IMR-90 (cell line): ENCODE measurements around the gene SLC23A1. TPM values are rescaled to one million over a fixed set of nuclear protein-coding genes. Genes with fewer than 3 reads are reported as not detected.

Experiments
- ATAC-seq: fragments of 200-7000 bp; cut with Tn5 transposase; 2 replicates; pipeline ENCODE4 v1.9.1; 2020; ENCODE audit warnings: low read depth, mild to moderate bottlenecking, moderate library complexity
- BruUV-seq: library from RNA; stranded (reverse); fragments of 400-500 nt; replicated peaks from 2 replicates; lab custom pipeline; 2021; lab: Mats Ljungman, UMichigan
- CTCF ChIA-PET: fragments of 300-600 bp; formaldehyde crosslinking; extraction: SDS; loops from one replicate; lab custom pipeline; 2021; ENCODE audit warnings: antibody characterized with exemption; lab: Yijun Ruan, JAX
- POLR2A ChIA-PET: fragments of 300-600 bp; sonication (Branson Sonifier 250); formaldehyde crosslinking; loops from one replicate; lab custom pipeline; 2022; ENCODE audit warnings: antibody characterized with exemption; ENCODE audit not compliant: unreplicated experiment; lab: Charles Lee
- DNase-seq: peaks from one replicate; pipeline ENCODE4 v3.0.0; 2013
- H2AFZ ChIP-seq: replicated peaks from 2 replicates; pipeline ENCODE3; 2013; ENCODE audit warnings: low read length, mild to moderate bottlenecking; ENCODE audit not compliant: poor library complexity
- H2AK5ac ChIP-seq: 2 replicates; pipeline ENCODE4 v1.6.1; 2013; ENCODE audit warnings: low read depth, low read length, inconsistent platforms
- H2AK9ac ChIP-seq: replicated peaks from 2 replicates; pipeline ENCODE3; 2013; ENCODE audit warnings: mild to moderate bottlenecking, low read depth, low read length, moderate library complexity; ENCODE audit not compliant: poor library complexity
- H2BK120ac ChIP-seq: 2 replicates; pipeline ENCODE4 v1.6.1; 2013; ENCODE audit warnings: low read depth, low read length, inconsistent platforms
- H2BK15ac ChIP-seq: 3 replicates; pipeline ENCODE4 v1.6.1; 2013; ENCODE audit warnings: low read depth, low read length, inconsistent platforms
- H2BK20ac ChIP-seq: 2 replicates; pipeline ENCODE4 v1.6.1; 2013; ENCODE audit warnings: low read depth, mild to moderate bottlenecking, inconsistent platforms, low read length, moderate library complexity
- H2BK5ac ChIP-seq: 2 replicates; pipeline ENCODE4 v1.6.1; 2013; ENCODE audit warnings: mild to moderate bottlenecking, low read depth, low read length, inconsistent platforms; ENCODE audit not compliant: poor library complexity, severe bottlenecking
- H3K14ac ChIP-seq: replicated peaks from 2 replicates; pipeline ENCODE4 v1.6.1; 2013; ENCODE audit warnings: low read depth, low read length, inconsistent platforms
- H3K18ac ChIP-seq: 2 replicates; pipeline ENCODE4 v1.6.1; 2013; ENCODE audit warnings: low read depth, low read length, control low read depth
- H3K23ac ChIP-seq: 2 replicates; pipeline ENCODE4 v1.6.1; 2013; ENCODE audit warnings: low read depth, low read length, inconsistent platforms
- H3K27ac ChIP-seq: 2 replicates; pipeline ENCODE4 v1.5.1; 2013; ENCODE audit warnings: mild to moderate bottlenecking, control low read depth, low read length; ENCODE audit not compliant: insufficient read depth
- H3K27me3 ChIP-seq: 2 replicates; pipeline ENCODE4 v1.6.1; 2013; ENCODE audit warnings: low read length; ENCODE audit not compliant: control insufficient read depth, insufficient read depth
- H3K36me3 ChIP-seq: 2 replicates; pipeline ENCODE4 v1.6.1; 2013; ENCODE audit warnings: low read length, mixed read lengths; ENCODE audit not compliant: control insufficient read depth, insufficient read depth
- H3K4ac ChIP-seq: 2 replicates; pipeline ENCODE4 v1.6.1; 2013; ENCODE audit warnings: low read depth, low read length, inconsistent platforms
- H3K4me1 ChIP-seq: 2 replicates; pipeline ENCODE4 v1.6.1; 2013; ENCODE audit warnings: low read length, mixed read lengths; ENCODE audit not compliant: control insufficient read depth, insufficient read depth
- H3K4me2 ChIP-seq: 2 replicates; pipeline ENCODE4 v1.6.1; 2013; ENCODE audit warnings: low read depth, mild to moderate bottlenecking, control low read depth, low read length, moderate library complexity
- H3K4me3 ChIP-seq: 2 replicates; pipeline ENCODE4 v1.5.1; 2013; ENCODE audit warnings: low read depth, mild to moderate bottlenecking, control low read depth, low read length, moderate library complexity; ENCODE audit not compliant: insufficient read depth
- H3K56ac ChIP-seq: 2 replicates; pipeline ENCODE4 v1.6.1; 2013; ENCODE audit warnings: low read length, inconsistent platforms; ENCODE audit not compliant: insufficient read depth; ENCODE audit errors: extremely low read depth
- H3K79me1 ChIP-seq, 2 experiments: 2 replicates each; pipeline ENCODE4 v1.6.1; 2013; ENCODE audit warnings: low read length in 2 of 2, inconsistent platforms in 1 of 2, low read depth in 1 of 2
- H3K9ac ChIP-seq: 2 replicates; pipeline ENCODE4 v1.6.1; 2013; ENCODE audit warnings: low read depth, low read length, control low read depth
- H3K9me1 ChIP-seq: 2 replicates; pipeline ENCODE4 v1.6.1; 2013; ENCODE audit warnings: low read length, inconsistent platforms; ENCODE audit not compliant: insufficient read depth
- H3K9me3 ChIP-seq: 2 replicates; pipeline ENCODE4 v1.6.1; 2013; ENCODE audit warnings: low read length; ENCODE audit not compliant: control insufficient read depth, insufficient read depth
- H4K20me1 ChIP-seq: 2 replicates; pipeline ENCODE4 v1.6.1; 2013; ENCODE audit warnings: low read length, inconsistent platforms; ENCODE audit not compliant: insufficient read depth
- H4K5ac ChIP-seq: 2 replicates; pipeline ENCODE4 v1.6.1; 2013; ENCODE audit warnings: mild to moderate bottlenecking, low read depth, low read length, control low read depth
- H4K8ac ChIP-seq, 2 experiments: 2 replicates each; pipeline ENCODE4 v1.6.1; 2013; ENCODE audit warnings: low read depth in 2 of 2, low read length in 2 of 2, control low read depth in 1 of 2, inconsistent platforms in 1 of 2
- H4K91ac ChIP-seq: 2 replicates; pipeline ENCODE4 v1.6.1; 2013; ENCODE audit warnings: low read depth, low read length, inconsistent platforms; ENCODE audit not compliant: insufficient read depth
- BHLHE40 ChIP-seq: fragments of 150-350 bp; IDR thresholded peaks from 2 replicates; pipeline ENCODE4 v1.6.1; 2016; ENCODE audit warnings: mild to moderate bottlenecking, low read depth, low read length
- CHD1 ChIP-seq: IDR thresholded peaks from 2 replicates; pipeline ENCODE4 v1.6.1; 2012; ENCODE audit warnings: low read depth, low read length, improper control_type of control experiment
- CTCF ChIP-seq: conservative IDR thresholded peaks from 2 replicates; pipeline ENCODE4 v1.5.1; 2012; ENCODE audit warnings: mild to moderate bottlenecking, low read depth, low read length, improper control_type of control experiment
- ELK1 ChIP-seq: fragments of 150-350 bp; IDR thresholded peaks from 2 replicates; pipeline ENCODE4 v1.6.1; 2016; ENCODE audit warnings: low read depth, mild to moderate bottlenecking, low read length, moderate library complexity, borderline replicate concordance
- MAZ ChIP-seq: IDR thresholded peaks from 2 replicates; pipeline ENCODE4 v1.6.1; 2012; ENCODE audit warnings: low read depth, mild to moderate bottlenecking, low read length, improper control_type of control experiment, moderate library complexity, borderline replicate concordance
- MXI1 ChIP-seq: IDR thresholded peaks from 2 replicates; pipeline ENCODE4 v1.6.1; 2012; ENCODE audit warnings: low read depth, mild to moderate bottlenecking, low read length, moderate library complexity, borderline replicate concordance
- RCOR1 ChIP-seq: IDR thresholded peaks from 2 replicates; pipeline ENCODE4 v1.6.1; 2012; ENCODE audit warnings: mild to moderate bottlenecking, low read length, improper control_type of control experiment; ENCODE audit not compliant: insufficient replicate concordance
- RFX5 ChIP-seq: IDR thresholded peaks from 2 replicates; pipeline ENCODE4 v1.8.0; 2012; ENCODE audit warnings: low read depth, mild to moderate bottlenecking, low read length, moderate library complexity
- SMC3 ChIP-seq: fragments of 150-350 bp; IDR thresholded peaks from 2 replicates; pipeline ENCODE4 v1.6.1; 2016; ENCODE audit warnings: low read depth, mild to moderate bottlenecking, antibody characterized with exemption, low read length, moderate library complexity
- USF2 ChIP-seq: fragments of 150-350 bp; IDR thresholded peaks from 2 replicates; pipeline ENCODE4 v1.6.1; 2017; ENCODE audit warnings: mild to moderate bottlenecking, antibody characterized with exemption, low read length, low read depth
- WGBS, 2 experiments: methylation state at CpG; one replicate each; pipeline versions ENCODE4 v1.1.5 to v1.1.7; 2013; ENCODE audit warnings: missing lambda C conversion rate in 2 of 2; ENCODE audit not compliant: insufficient read length in 1 of 2; ENCODE audit errors: extremely low coverage in 2 of 2; 5-methylcytosine and 5-hydroxymethylcytosine counted together
- dilution Hi-C: fragments of 300-500 bp; cut with HindIII; formaldehyde crosslinking; loops from one replicate; pipeline ENCODE4 v1.14.3; 2018; ENCODE audit warnings: low sequenced_read_pairs; ENCODE audit not compliant: unreplicated experiment
- in situ Hi-C: fragments of 300-500 bp; cut with MboI; formaldehyde crosslinking; loops from 3 replicates; pipeline ENCODE4 v1.14.3; 2019; ENCODE audit warnings: low sequenced_read_pairs, inconsistent platforms, mixed read lengths
- intact Hi-C: fragments of 100-400 bp; cut with micrococcal nuclease; formaldehyde crosslinking; loops from 2 replicates; pipeline ENCODE4 v1.10.0; 2022
- polyA plus RNA-seq, 3 experiments: library from polyadenylated mRNA; depleted of rRNA; stranded (reverse); fragments of >200 nt; gene quantifications; 2 replicates each; pipeline ENCODE4 v1.2.3, GENCODE V29; 2012; ENCODE audit warnings: low replicate concordance in 1 of 3
- total RNA-seq: library from RNA; depleted of rRNA; stranded (reverse); fragments of >200 nt; gene quantifications from 2 replicates; pipeline ENCODE4 v1.2.3, GENCODE V29; 2012

The SLC23A1 gene
- total and polyA plus RNA-seq, 2 of the 4 experiments (the other 2 are of a cell fraction), result not detected

GRCh38 chr5:139410993-139411828 lies 28.1 kb upstream of the SLC23A1 start:
- Histone ChIP-seq H3K9me1 (no peaks in the 10 kb centered on the region), H3K56ac (no peak overlapping the region), H3K27me3 (no peaks in the 10 kb centered on the region), H3K4ac (no peak overlapping the region), H2AK9ac (no peak overlapping the region), H3K79me1 (no peaks in the 10 kb centered on the region), H2BK5ac (no peak overlapping the region), H3K4me3 (no peak overlapping the region), H2BK20ac (no peak overlapping the region), H4K91ac (no peak overlapping the region), H3K23ac (no peak overlapping the region), H2BK120ac (no peak overlapping the region), H3K18ac (no peak overlapping the region), H2AK5ac (no peak overlapping the region), H3K14ac (no peak overlapping the region), H4K5ac (no peak overlapping the region), H2AFZ (no peak overlapping the region), H3K9me3 (no peaks in the 10 kb centered on the region), H2BK15ac (no peak overlapping the region), H3K27ac (no peak overlapping the region), H3K36me3 (peaks cover 6% of the 10 kb centered on the region; the same call in 1 of the 2 replicates), H3K9ac (no peak overlapping the region), H3K4me2 (no peak overlapping the region), H3K4me1 (peaks cover 2% of the 10 kb centered on the region; the same call in 1 of the 2 replicates), H4K8ac (no peak overlapping the region), H4K20me1 (no peaks in the 10 kb centered on the region)
- ChIA-PET POLR2A (no interaction called here), CTCF (no interaction called here)
- in situ Hi-C loops, result no loop called here
- no peak for ATAC-seq
- dilution Hi-C loops, result loop anchor here (25.0 kb wide), 1 partner anchor 101 kb away; no protein-coding TSS in a partner anchor
- no peak for DNase-seq
- intact Hi-C loops, result no loop called here
- 85% methylated on average over 2 of the region's 17 CpGs; no CpG with 5 or more reads in 1 of the 2 experiments for WGBS, 2 experiments
- TSS peak; percentile 37 for BruUV-seq
- TF ChIP-seq RCOR1 (no peak), BHLHE40 (no peak), MXI1 (no peak), SMC3 (no peak), ELK1 (no peak), RFX5 (no peak), MAZ (no peak), CTCF (no peak), CHD1 (no peak), USF2 (no peak)
